ENCODE results near the gene POU2AF2. TPM values are rescaled to one million over a fixed set of nuclear protein-coding genes. Genes with fewer than 3 reads are reported as not detected.

POU2AF2 gene
- total and polyA plus RNA-seq, 2 of the 8 experiments (the other 6 are each of a cell fraction or from before 2014, with no cell fraction given), result not detected

DNA sequence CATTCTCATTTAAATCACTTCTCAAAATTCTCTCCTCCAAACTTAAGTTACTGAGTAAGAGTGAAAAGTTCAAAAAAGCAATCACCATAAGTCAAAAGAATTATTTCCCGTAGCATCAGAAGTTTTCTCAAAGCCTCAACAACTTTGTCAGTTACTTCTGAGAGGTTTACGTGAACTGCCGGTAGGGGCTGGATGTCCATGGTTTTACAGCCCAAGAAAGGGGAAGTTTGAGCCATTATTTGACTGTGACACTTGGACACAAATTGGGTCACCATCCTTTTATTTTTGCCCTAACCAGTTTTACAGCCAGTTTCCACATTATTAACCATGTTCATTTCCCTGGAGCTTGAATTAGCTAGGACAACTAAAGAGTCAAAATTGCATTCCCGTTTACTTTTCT is 60.4 kb downstream of the POU2AF2 start:
- Histone ChIP-seq H3K4me1 (replicated peaks in 1 of 4; ENCODE audit: control insufficient read depth in 3 of 4, insufficient read depth in 4 of 4, low read length in 3 of 4) (peaks cover 0 to 4% (median 0%) of the 10 kb centered on the region in 4 experiments; a peak in 1 of 7 replicates), H2BK15ac (ENCODE audit: low read length) (no peak overlapping the region), H4K91ac (replicated peaks; ENCODE audit: insufficient read length, low read length) (no peak overlapping the region), H2BK20ac (ENCODE audit: low read length) (no peak overlapping the region), H3K4me3 (ENCODE audit: extremely low read depth in 1 of 4, insufficient read depth in 2 of 4, low read depth in 3 of 4, low read length in 4 of 4) (no peak overlapping the region), H2BK5ac (ENCODE audit: low read depth, low read length) (no peak overlapping the region), H3K18ac (ENCODE audit: extremely low read depth, low read length) (no peak overlapping the region), H3K14ac (ENCODE audit: insufficient read length) (no peak overlapping the region), H3K79me2 (ENCODE audit: control insufficient read depth in 1 of 2, insufficient read depth in 2 of 2, low read length in 2 of 2) (no peaks in the 10 kb centered on the region), H3K27me3 (replicated peaks in 1 of 4; ENCODE audit: control insufficient read depth in 3 of 4, extremely low read depth in 1 of 4, insufficient read depth in 3 of 4, low read length in 3 of 4) (no peaks in the 10 kb centered on the region), H3K36me3 (ENCODE audit: control insufficient read depth in 2 of 4, insufficient read depth in 4 of 4, low read length in 3 of 4) (no peaks in the 10 kb centered on the region), H2AK5ac (ENCODE audit: low read depth, low read length) (no peak overlapping the region), H3K23ac (ENCODE audit: insufficient read length) (no peak overlapping the region), H3K79me1 (ENCODE audit: low read depth, low read length) (no peaks in the 10 kb centered on the region), H3K56ac (replicated peaks; ENCODE audit: insufficient read length, low read depth, low read length) (no peak overlapping the region), H4K20me1 (replicated peaks in 1 of 2; ENCODE audit: control insufficient read depth in 1 of 2, insufficient read depth in 2 of 2, low read length in 2 of 2) (no peaks in the 10 kb centered on the region), H2BK12ac (ENCODE audit: low read depth, low read length) (no peak overlapping the region), H3K4me2 (ENCODE audit: insufficient read depth in 1 of 2, low read depth in 2 of 2, low read length in 2 of 2) (no peak overlapping the region), H3K27ac (ENCODE audit: low read depth, low read length) (no peak overlapping the region), H2BK120ac (replicated peaks; ENCODE audit: low read depth, low read length) (no peak overlapping the region), H4K5ac (ENCODE audit: insufficient read length, low read depth, low read length) (no peak overlapping the region), H2AFZ (ENCODE audit: low read length) (no peak overlapping the region), H3K4ac (replicated peaks; ENCODE audit: insufficient read length, low read depth, low read length) (no peak overlapping the region), H4K8ac (ENCODE audit: extremely low read depth, insufficient read depth, low read length) (no peak overlapping the region), H3K23me2 (ENCODE audit: low read depth, low read length) (peaks cover 2% of the 10 kb centered on the region; the same call in 1 of the 2 replicates), H3K9ac (replicated peaks in 1 of 4; ENCODE audit: extremely low read depth in 1 of 4, low read depth in 3 of 4, low read length in 3 of 4) (no peak overlapping the region), H3K9me3 (ENCODE audit: insufficient read depth in 2 of 2, low read depth in 1 of 2, low read length in 1 of 2) (no peaks in the 10 kb centered on the region)
- ChIA-PET CTCF (ENCODE audit: partially characterized antibody) (no interaction called here), POLR2A (ENCODE audit: partially characterized antibody) (no interaction called here)
- FAIRE-seq (no peak), DNase-seq (ENCODE audit: low read depth in 1 of 2, low spot score in 2 of 2) (no peak)
- 93% methylated on average over 4 of the region's 4 CpGs; no CpG with 5 or more reads in 1 of the 2 experiments for WGBS, 2 experiments (ENCODE audit: extremely low coverage in 1 of 2, insufficient coverage in 1 of 2, insufficient read length in 1 of 2, insufficient replicate concordance in 2 of 2, low coverage in 1 of 2, low lambda C conversion rate in 2 of 2, missing lambda C conversion rate in 1 of 2)
- TF ChIP-seq POLR2A (IDR thresholded peaks at IDR 0.05; ENCODE audit: control extremely low read depth in 1 of 2, low read depth in 2 of 2, low read length in 2 of 2) (no peak), CBX5 (IDR thresholded peaks at IDR 0.05; ENCODE audit: low read depth, low read length) (no peak)

Measured in H1 (cell line).